HG03175 (cell line): ENCODE results near the gene TSGA10IP.

Experiments used
- ATAC-seq: cut with Tn5 transposase; IDR thresholded peaks from one replicate; pipeline ENCODE4 v1.9.1; 2021; ENCODE audit warnings: mild to moderate bottlenecking, moderate library complexity; ENCODE audit not compliant: unreplicated experiment

The TSGA10IP gene

GRCh38 chr11:65945430-65945911, at the start of gene TSGA10IP:
Gene TSGA10IP, plus strand, starts transcription at chr11:65945480. Its CDS starts 196 bp downstream, at chr11:65945676.
- ATAC-seq = no peak

- ATAC-seq = no peak
Observed at GRCh38 chr11:65895482-65895981, 49.7 kb upstream of the TSGA10IP start.

- no peak for ATAC-seq
Observed at GRCh38 chr11:65896034-65896999, 49.0 kb upstream of the TSGA10IP start.

- no peak for ATAC-seq
Observed at GRCh38 chr11:65897020-65897471, 48.2 kb upstream of the TSGA10IP start.

- no peak for ATAC-seq
Observed at GRCh38 chr11:65898656-65899355, 46.5 kb upstream of the TSGA10IP start.

- ATAC-seq = no peak
Observed at GRCh38 chr11:65899356-65900124, 45.7 kb upstream of the TSGA10IP start.

GRCh38 chr11:65900125-65900898, 45.0 kb upstream of the TSGA10IP start, which contains the start of gene FOSL1:
Gene FOSL1, minus strand, starts transcription at chr11:65900388. Its CDS starts 49 bp downstream, at chr11:65900339.
- ATAC-seq = peak; percentile 78

- no peak for ATAC-seq
Observed at GRCh38 chr11:65900899-65901180, 44.4 kb upstream of the TSGA10IP start.

- ATAC-seq = no peak
Observed at GRCh38 chr11:65903068-65903481, 42.2 kb upstream of the TSGA10IP start.

- no peak for ATAC-seq
Observed at GRCh38 chr11:65903715-65904114, 41.6 kb upstream of the TSGA10IP start.

- no peak for ATAC-seq
Observed at GRCh38 chr11:65906602-65907001, 38.7 kb upstream of the TSGA10IP start.

GRCh38 chr11:65907878-65908277, 37.4 kb upstream of the TSGA10IP start:
- ATAC-seq = no peak

GRCh38 chr11:65911682-65912568, 33.4 kb upstream of the TSGA10IP start:
- ATAC-seq = no peak

GRCh38 chr11:65912845-65913244, 32.4 kb upstream of the TSGA10IP start:
- no peak for ATAC-seq

GRCh38 chr11:65915101-65915820, 30.0 kb upstream of the TSGA10IP start:
- no peak for ATAC-seq

GRCh38 chr11:65915821-65916251, 29.4 kb upstream of the TSGA10IP start:
- no peak for ATAC-seq

- ATAC-seq = no peak
Observed at GRCh38 chr11:65916391-65916790, 28.9 kb upstream of the TSGA10IP start.

GRCh38 chr11:65917077-65917433, 28.2 kb upstream of the TSGA10IP start:
- no peak for ATAC-seq
